ENCODE results near the gene TCEAL1.
"Not testable (repeated sequence)": the region's sequence is repeated elsewhere in the genome, so short reads cannot be mapped to it uniquely, and the experiment has no call there.

Gene TCEAL1

GRCh38 chrX:103628386-103629317 is at the start of gene TCEAL1:
TCEAL1 (plus strand) TSS chrX:103628975; CDS start chrX:103629917, 942 bp downstream.
- Histone ChIP-seq H3K4me3 (ENCODE audit: low read depth, low read length) (peak within 1 kb of the TSS; percentile 72), H3K9ac (ENCODE audit: low read depth, low read length) (peak within 1 kb of the TSS; percentile 47), H3K9me3 (ENCODE audit: control insufficient read depth, insufficient read depth, low read length) (no peaks in the 10 kb centered on the region), H3K27me3 (ENCODE audit: control insufficient read depth, insufficient read depth, low read length) (no peaks in the 10 kb centered on the region), H3K27ac (ENCODE audit: low read depth, low read length) (peak within 1 kb of the TSS; percentile 79), H3K4me1 (ENCODE audit: control insufficient read depth, insufficient read depth, low read length) (peaks cover 18% of the 10 kb centered on the region), H3K36me3 (ENCODE audit: control insufficient read depth, insufficient read depth, low read length) (no peaks in the 10 kb centered on the region)

GRCh38 chrX:103584596-103584995 is 44.2 kb upstream of the TCEAL1 start:
- peaks cover 13% of the 10 kb centered on the region for H3K36me3 ChIP-seq (ENCODE audit: control insufficient read depth, insufficient read depth, low read length)
- H3K4me3 ChIP-seq (ENCODE audit: low read depth, low read length) = 0 out of 2 replicates have a peak overlapping the region, but pooled peaks have one; percentile 89
- H3K9ac ChIP-seq (ENCODE audit: low read depth, low read length) = no peak overlapping the region
- H3K4me1 ChIP-seq (ENCODE audit: control insufficient read depth, insufficient read depth, low read length) = no peaks in the 10 kb centered on the region
- H3K27ac ChIP-seq (ENCODE audit: low read depth, low read length) = no peak overlapping the region
- H3K27me3 ChIP-seq (ENCODE audit: control insufficient read depth, insufficient read depth, low read length) = peaks cover 10% of the 10 kb centered on the region
- no peaks in the 10 kb centered on the region for H3K9me3 ChIP-seq (ENCODE audit: control insufficient read depth, insufficient read depth, low read length)

- Histone ChIP-seq H3K9me3 (ENCODE audit: control insufficient read depth, insufficient read depth, low read length) (no peaks in the 10 kb centered on the region), H3K4me3 (ENCODE audit: low read depth, low read length) (peak within 1 kb of the TSS; percentile 89), H3K27ac (ENCODE audit: low read depth, low read length) (no peak within 1 kb of the TSS), H3K36me3 (ENCODE audit: control insufficient read depth, insufficient read depth, low read length) (peaks cover 13% of the 10 kb centered on the region), H3K4me1 (ENCODE audit: control insufficient read depth, insufficient read depth, low read length) (no peaks in the 10 kb centered on the region), H3K27me3 (ENCODE audit: control insufficient read depth, insufficient read depth, low read length) (peaks cover 10% of the 10 kb centered on the region), H3K9ac (ENCODE audit: low read depth, low read length) (peak within 1 kb of the TSS; percentile 69)
These were observed 43.1 kb upstream of the TCEAL1 start, which contains the start of gene TCEAL4 for GRCh38 chrX:103585411-103586313. TCEAL4 (plus strand) TSS chrX:103585515; CDS start chrX:103586676, 1,161 bp downstream.

GRCh38 chrX:103586314-103586646 is 42.5 kb upstream of the TCEAL1 start:
- H3K36me3 ChIP-seq (ENCODE audit: control insufficient read depth, insufficient read depth, low read length) = peaks cover 13% of the 10 kb centered on the region
- H3K4me1 ChIP-seq (ENCODE audit: control insufficient read depth, insufficient read depth, low read length) = no peaks in the 10 kb centered on the region
- H3K27me3 ChIP-seq (ENCODE audit: control insufficient read depth, insufficient read depth, low read length) = peaks cover 6% of the 10 kb centered on the region
- H3K4me3 ChIP-seq (ENCODE audit: low read depth, low read length) = peak overlapping the region; percentile 89
- H3K9ac ChIP-seq (ENCODE audit: low read depth, low read length) = peak overlapping the region; percentile 69; the same call in 1 of the 2 replicates
- no peak overlapping the region for H3K27ac ChIP-seq (ENCODE audit: low read depth, low read length)
- H3K9me3 ChIP-seq (ENCODE audit: control insufficient read depth, insufficient read depth, low read length) = no peaks in the 10 kb centered on the region

- H3K4me3 ChIP-seq (ENCODE audit: low read depth, low read length) = peak overlapping the region; percentile 89; the same call in 1 of the 2 replicates
- H3K27ac ChIP-seq (ENCODE audit: low read depth, low read length) = no peak overlapping the region
- 0 out of 2 replicates have a peak overlapping the region, but pooled peaks have one; percentile 69 for H3K9ac ChIP-seq (ENCODE audit: low read depth, low read length)
- peaks cover 13% of the 10 kb centered on the region for H3K36me3 ChIP-seq (ENCODE audit: control insufficient read depth, insufficient read depth, low read length)
- no peaks in the 10 kb centered on the region for H3K4me1 ChIP-seq (ENCODE audit: control insufficient read depth, insufficient read depth, low read length)
- H3K9me3 ChIP-seq (ENCODE audit: control insufficient read depth, insufficient read depth, low read length) = no peaks in the 10 kb centered on the region
- peaks cover 4% of the 10 kb centered on the region; the same call in 1 of the 2 replicates for H3K27me3 ChIP-seq (ENCODE audit: control insufficient read depth, insufficient read depth, low read length)
These were observed 42.1 kb upstream of the TCEAL1 start for GRCh38 chrX:103586659-103587058.

- H3K4me3 ChIP-seq (ENCODE audit: low read depth, low read length); H3K4me1 ChIP-seq (ENCODE audit: control insufficient read depth, insufficient read depth, low read length); H3K27ac ChIP-seq (ENCODE audit: low read depth, low read length); H3K36me3 ChIP-seq (ENCODE audit: control insufficient read depth, insufficient read depth, low read length); H3K9ac ChIP-seq (ENCODE audit: low read depth, low read length); H3K27me3 ChIP-seq (ENCODE audit: control insufficient read depth, insufficient read depth, low read length): not testable (repeated sequence)
- H3K9me3 ChIP-seq (ENCODE audit: control insufficient read depth, insufficient read depth, low read length) = peaks cover 10% of the 10 kb centered on the region
These were observed 36.5 kb upstream of the TCEAL1 start for GRCh38 chrX:103592295-103592694.

GRCh38 chrX:103595202-103595601 is 33.6 kb upstream of the TCEAL1 start:
- H3K36me3 ChIP-seq (ENCODE audit: control insufficient read depth, insufficient read depth, low read length); H3K4me3 ChIP-seq (ENCODE audit: low read depth, low read length); H3K4me1 ChIP-seq (ENCODE audit: control insufficient read depth, insufficient read depth, low read length); H3K27ac ChIP-seq (ENCODE audit: low read depth, low read length); H3K9ac ChIP-seq (ENCODE audit: low read depth, low read length); H3K27me3 ChIP-seq (ENCODE audit: control insufficient read depth, insufficient read depth, low read length): not testable (repeated sequence)
- peaks cover 10% of the 10 kb centered on the region for H3K9me3 ChIP-seq (ENCODE audit: control insufficient read depth, insufficient read depth, low read length)

GRCh38 chrX:103607364-103608305 is 21.1 kb upstream of the TCEAL1 start, which contains the start of gene TCEAL3:
TCEAL3 (plus strand) TSS chrX:103607963; CDS start chrX:103609065, 1,102 bp downstream.
- Histone ChIP-seq H3K4me1 (ENCODE audit: control insufficient read depth, insufficient read depth, low read length) (peaks cover 5% of the 10 kb centered on the region; the same call in 1 of the 2 replicates), H3K4me3 (ENCODE audit: low read depth, low read length) (peak within 1 kb of the TSS; percentile 88), H3K36me3 (ENCODE audit: control insufficient read depth, insufficient read depth, low read length) (no peaks in the 10 kb centered on the region), H3K27me3 (ENCODE audit: control insufficient read depth, insufficient read depth, low read length) (peaks cover 16% of the 10 kb centered on the region), H3K9me3 (ENCODE audit: control insufficient read depth, insufficient read depth, low read length) (no peaks in the 10 kb centered on the region), H3K27ac (ENCODE audit: low read depth, low read length) (no peak within 1 kb of the TSS), H3K9ac (ENCODE audit: low read depth, low read length) (peak within 1 kb of the TSS; percentile 70)

- Histone ChIP-seq H3K9me3 (ENCODE audit: control insufficient read depth, insufficient read depth, low read length) (no peaks in the 10 kb centered on the region), H3K36me3 (ENCODE audit: control insufficient read depth, insufficient read depth, low read length) (no peaks in the 10 kb centered on the region), H3K4me1 (ENCODE audit: control insufficient read depth, insufficient read depth, low read length) (peaks cover 5% of the 10 kb centered on the region; the same call in 1 of the 2 replicates), H3K27ac (ENCODE audit: low read depth, low read length) (no peak overlapping the region), H3K27me3 (ENCODE audit: control insufficient read depth, insufficient read depth, low read length) (peaks cover 16% of the 10 kb centered on the region), H3K4me3 (ENCODE audit: low read depth, low read length) (peak overlapping the region; percentile 88), H3K9ac (ENCODE audit: low read depth, low read length) (peak overlapping the region; percentile 70)
These were observed 20.3 kb upstream of the TCEAL1 start for GRCh38 chrX:103608306-103608963.
